IPS-18c (cell line): ENCODE data around the gene ARHGAP26.
"Not testable (repeated sequence)": the region's sequence is repeated elsewhere in the genome, so short reads cannot be mapped to it uniquely, and the experiment has no call there.

Source experiments
- H3K4me3 ChIP-seq: 2 replicates; pipeline ENCODE4 v1.7.0; 2013; ENCODE audit warnings: low read depth, mild to moderate bottlenecking, low read length, moderate library complexity; ENCODE audit not compliant: insufficient read depth
- H3K9me3 ChIP-seq: one replicate; pipeline ENCODE4 v1.6.1; 2013; ENCODE audit warnings: mild to moderate bottlenecking, low read length, moderate library complexity; ENCODE audit not compliant: control insufficient read depth, insufficient read depth

The ARHGAP26 gene

GRCh38 chr5:142938266-142938880 is 168.2 kb downstream of the ARHGAP26 start:
- no peak overlapping the region for H3K4me3 ChIP-seq
- H3K9me3 ChIP-seq: no peaks in the 10 kb centered on the region

- no peaks in the 10 kb centered on the region for H3K9me3 ChIP-seq
- no peak overlapping the region for H3K4me3 ChIP-seq
Measured at GRCh38 chr5:142939006-142939405, 168.8 kb downstream of the ARHGAP26 start.

- Histone ChIP-seq H3K4me3 (no peak overlapping the region), H3K9me3 (no peaks in the 10 kb centered on the region)
Measured at GRCh38 chr5:142939884-142940283, 169.7 kb downstream of the ARHGAP26 start.

- Histone ChIP-seq H3K9me3 (no peaks in the 10 kb centered on the region), H3K4me3 (no peak overlapping the region)
Measured at GRCh38 chr5:142941245-142941644, 171.1 kb downstream of the ARHGAP26 start.

- Histone ChIP-seq H3K9me3 (no peaks in the 10 kb centered on the region), H3K4me3 (no peak overlapping the region)
Measured at GRCh38 chr5:142942901-142943300, 172.7 kb downstream of the ARHGAP26 start.

- H3K9me3 ChIP-seq: no peaks in the 10 kb centered on the region
- no peak overlapping the region for H3K4me3 ChIP-seq
Measured at GRCh38 chr5:142944140-142944539, 174.0 kb downstream of the ARHGAP26 start.

- H3K9me3 ChIP-seq: no peaks in the 10 kb centered on the region
- H3K4me3 ChIP-seq: no peak overlapping the region
Measured at GRCh38 chr5:142945321-142945720, 175.1 kb downstream of the ARHGAP26 start.

GRCh38 chr5:142945845-142946244 is 175.7 kb downstream of the ARHGAP26 start:
- no peaks in the 10 kb centered on the region for H3K9me3 ChIP-seq

GRCh38 chr5:142946547-142947426 is 176.6 kb downstream of the ARHGAP26 start:
- Histone ChIP-seq H3K9me3 (no peaks in the 10 kb centered on the region), H3K4me3 (no peak overlapping the region)

More at GRCh38 chr5:142945845-142946244, 175.7 kb downstream of the ARHGAP26 start:
- H3K4me3 ChIP-seq: no peak overlapping the region

GRCh38 chr5:142947427-142947709 is 177.2 kb downstream of the ARHGAP26 start:
- no peak overlapping the region for H3K4me3 ChIP-seq
- no peaks in the 10 kb centered on the region for H3K9me3 ChIP-seq

GRCh38 chr5:142952229-142952628 is 182.1 kb downstream of the ARHGAP26 start:
- H3K4me3 ChIP-seq: no peak overlapping the region

GRCh38 chr5:142952871-142953270 is 182.7 kb downstream of the ARHGAP26 start:
- not testable (repeated sequence) for H3K9me3 ChIP-seq, H3K4me3 ChIP-seq

More at GRCh38 chr5:142952229-142952628, 182.1 kb downstream of the ARHGAP26 start:
- H3K9me3 ChIP-seq: no peaks in the 10 kb centered on the region

- Histone ChIP-seq H3K9me3 (no peaks in the 10 kb centered on the region), H3K4me3 (no peak overlapping the region)
Measured at GRCh38 chr5:142954455-142954854, 184.3 kb downstream of the ARHGAP26 start.

GRCh38 chr5:142955628-142956027 is 185.5 kb downstream of the ARHGAP26 start:
- Histone ChIP-seq H3K9me3 (no peaks in the 10 kb centered on the region), H3K4me3 (no peak overlapping the region)

- no peaks in the 10 kb centered on the region for H3K9me3 ChIP-seq
- H3K4me3 ChIP-seq: no peak overlapping the region
Measured at GRCh38 chr5:142957528-142957927, 187.4 kb downstream of the ARHGAP26 start.

GRCh38 chr5:142958944-142959682 is 188.9 kb downstream of the ARHGAP26 start:
- Histone ChIP-seq H3K4me3 (no peak overlapping the region), H3K9me3 (no peaks in the 10 kb centered on the region)

- no peaks in the 10 kb centered on the region for H3K9me3 ChIP-seq
- no peak overlapping the region for H3K4me3 ChIP-seq
Measured at GRCh38 chr5:142959683-142960657, 189.8 kb downstream of the ARHGAP26 start.
